Kidney capillary endothelial cell (primary cell): ENCODE measurements around the gene PASK.
"Not testable (repeated sequence)": the region's sequence is repeated elsewhere in the genome, so short reads cannot be mapped to it uniquely, and the experiment has no call there.

ENCODE experiments used
- DNase-seq: peaks from one replicate; pipeline ENCODE4 v3.0.0-alpha.2; 2018; ENCODE audit warnings: low spot score

Gene PASK

DNA sequence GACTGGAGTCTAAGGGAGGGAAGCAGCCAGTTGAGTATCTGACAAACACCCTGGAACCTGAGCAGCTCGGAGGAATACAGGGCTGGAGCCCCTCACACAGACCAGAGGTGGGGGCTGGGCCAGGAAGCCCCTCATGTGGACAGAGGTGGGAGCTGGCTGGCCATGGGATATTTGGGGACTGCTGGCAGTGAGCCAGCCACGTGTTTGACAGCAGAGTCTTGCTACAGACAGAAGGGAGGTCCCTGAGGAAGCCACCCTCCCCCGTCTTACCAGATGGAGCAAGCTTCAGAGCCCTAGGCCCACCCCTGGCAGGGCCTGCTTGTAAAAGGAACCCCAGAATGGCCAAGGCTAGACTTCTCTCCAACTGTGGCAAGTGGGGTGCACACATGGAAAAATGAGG lies 43.6 kb downstream of the PASK start:
- no peak for DNase-seq

DNA sequence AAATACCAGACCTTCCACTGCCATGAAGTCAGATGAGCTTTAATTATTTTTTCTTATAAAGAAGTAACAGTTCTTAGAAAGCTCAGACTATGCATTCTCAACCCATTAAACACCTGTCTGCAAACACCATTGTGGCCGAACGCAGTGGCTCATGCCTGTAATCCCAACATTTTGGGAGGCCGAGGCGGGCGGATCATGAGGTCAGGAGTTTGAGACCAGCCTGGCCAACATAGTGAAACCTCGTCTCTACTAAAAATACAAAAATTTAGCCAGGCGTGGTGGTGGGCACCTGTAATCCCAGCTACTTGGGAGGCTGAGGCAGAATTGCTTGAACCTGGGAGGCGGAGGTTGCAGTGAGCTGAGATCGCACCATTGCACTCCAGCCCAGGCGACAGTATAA lies 44.7 kb downstream of the PASK start:
- DNase-seq, result not testable (repeated sequence)

GRCh38 chr2:241103176-241103595 lies 46.1 kb downstream of the PASK start:
- no peak for DNase-seq

GRCh38 chr2:241102239-241102803 lies 47.0 kb downstream of the PASK start, which contains the start of gene MTERF4:
TSS of gene MTERF4 (minus strand) at chr2:241102287. CDS start at chr2:241102273, 14 bp downstream.
- DNase-seq, result peak; percentile 74

DNA sequence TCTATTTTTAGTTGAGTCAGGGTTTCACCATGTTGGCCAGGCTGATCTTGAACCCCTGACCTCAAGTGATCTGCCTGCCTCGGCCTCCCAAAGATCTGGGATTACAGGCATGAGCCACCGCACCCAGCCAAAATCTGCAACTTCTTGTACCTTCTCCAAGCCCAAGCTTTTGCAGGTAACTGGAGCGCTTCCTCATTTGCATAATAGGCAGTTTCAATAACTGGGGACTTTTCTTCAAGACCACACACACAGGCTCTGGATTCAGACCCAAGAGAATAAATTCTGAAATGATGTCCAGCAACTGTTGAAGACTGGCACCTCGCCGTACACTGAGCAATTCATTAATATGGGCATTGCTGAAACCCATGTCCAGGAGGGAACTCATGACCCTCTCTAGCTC lies 50.0 kb downstream of the PASK start:
- DNase-seq, result no peak

DNA sequence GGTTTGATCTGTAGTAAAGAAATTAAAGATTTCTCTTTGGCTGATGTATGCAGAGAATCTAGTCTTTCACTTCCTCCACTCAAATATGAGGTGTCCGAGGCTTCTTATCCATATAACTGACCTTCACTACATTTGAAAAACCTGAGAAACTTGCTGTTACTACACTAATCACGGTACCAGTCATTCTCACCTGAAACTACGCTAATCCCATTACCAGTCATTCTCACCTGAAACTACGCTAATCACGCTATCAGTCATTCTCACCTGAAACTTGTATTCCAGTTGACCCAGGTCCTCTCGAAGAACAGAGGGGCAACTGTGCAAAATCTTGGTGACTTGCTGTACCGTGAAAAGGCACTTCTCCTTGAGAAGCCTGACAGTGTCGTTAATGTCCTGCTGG lies 52.3 kb downstream of the PASK start:
- no peak for DNase-seq

- no peak for DNase-seq
Measured at GRCh38 chr2:241095594-241096290, 53.5 kb downstream of the PASK start.

GRCh38 chr2:241094924-241095420 lies 54.3 kb downstream of the PASK start:
- no peak for DNase-seq

DNA sequence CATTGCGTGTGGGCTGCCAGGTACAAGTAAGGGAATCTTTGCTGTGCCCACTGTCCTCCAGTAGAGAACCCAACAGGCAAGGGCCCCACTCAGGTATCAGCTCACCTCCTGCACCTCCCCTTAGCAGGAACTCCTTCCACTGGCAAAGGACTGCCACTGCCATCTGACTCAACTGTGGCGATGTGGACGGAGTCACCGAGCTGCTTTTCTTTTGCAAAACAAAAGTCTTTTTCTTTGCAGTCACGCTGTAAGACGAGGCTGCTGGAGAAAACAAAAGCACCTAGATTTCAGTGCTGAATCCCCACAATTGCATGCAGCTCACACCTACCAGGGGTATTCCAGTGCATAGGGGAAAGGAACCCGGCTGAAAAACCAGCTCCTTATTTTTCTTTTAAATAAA lies 55.1 kb downstream of the PASK start:
- no peak for DNase-seq

- DNase-seq, result not testable (repeated sequence)
Measured at GRCh38 chr2:241093133-241093781, 56.0 kb downstream of the PASK start.

DNA sequence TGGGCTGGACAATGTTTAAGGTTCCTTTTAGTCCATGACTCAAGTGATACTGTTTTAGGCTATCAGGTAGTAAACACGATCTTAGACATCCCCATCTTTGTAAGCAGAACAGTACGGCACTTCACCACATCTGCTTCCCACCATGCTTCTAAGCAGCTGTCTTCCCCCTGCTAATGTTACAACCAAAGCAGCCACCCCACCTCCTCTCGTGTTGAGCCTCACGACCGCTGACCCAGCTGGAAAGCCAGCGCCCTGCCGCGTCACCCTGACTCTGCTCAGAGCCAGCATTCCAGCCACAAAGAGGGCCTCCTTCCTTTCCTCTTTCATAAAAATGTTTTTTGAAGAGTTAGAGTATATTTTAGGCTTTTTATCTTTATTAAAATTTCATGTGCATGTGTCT lies 56.6 kb downstream of the PASK start:
- DNase-seq, result no peak

DNA sequence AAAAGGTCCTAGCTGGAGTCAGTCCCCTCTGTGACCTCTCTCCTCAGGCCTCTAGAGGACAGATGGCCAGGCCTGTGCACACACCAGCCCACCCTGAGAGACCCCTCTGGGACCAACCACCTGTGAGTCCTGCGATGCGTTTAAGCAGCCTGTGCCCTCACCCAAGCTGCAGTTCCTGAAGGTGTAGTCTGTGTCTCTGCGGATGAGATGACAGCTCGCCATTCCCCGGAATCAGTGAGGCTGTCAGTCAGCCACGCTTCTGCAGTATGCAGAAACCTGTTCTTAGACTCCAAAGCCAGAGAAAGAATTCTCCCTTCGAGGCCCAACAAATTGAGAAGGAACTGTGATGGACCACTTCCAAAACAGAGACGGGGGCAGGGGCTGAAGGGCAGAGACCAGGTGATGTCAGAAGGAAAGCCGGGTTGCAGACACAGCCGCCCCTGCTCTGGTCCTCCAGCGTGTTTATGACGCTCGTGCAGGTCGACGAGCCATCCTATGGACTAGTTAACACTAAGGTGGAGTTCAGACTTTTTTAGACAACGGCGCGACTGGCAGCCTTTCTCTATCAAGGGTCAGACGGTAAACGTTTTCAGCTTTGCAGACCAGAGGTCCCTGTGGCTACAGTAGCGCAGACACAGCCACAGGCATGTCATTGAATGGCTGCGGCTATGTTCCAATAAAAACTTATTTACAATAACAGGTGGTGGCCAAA lies 57.4 kb downstream of the PASK start:
- no peak for DNase-seq

GRCh38 chr2:241091201-241091600 lies 58.1 kb downstream of the PASK start:
- no peak for DNase-seq

DNA sequence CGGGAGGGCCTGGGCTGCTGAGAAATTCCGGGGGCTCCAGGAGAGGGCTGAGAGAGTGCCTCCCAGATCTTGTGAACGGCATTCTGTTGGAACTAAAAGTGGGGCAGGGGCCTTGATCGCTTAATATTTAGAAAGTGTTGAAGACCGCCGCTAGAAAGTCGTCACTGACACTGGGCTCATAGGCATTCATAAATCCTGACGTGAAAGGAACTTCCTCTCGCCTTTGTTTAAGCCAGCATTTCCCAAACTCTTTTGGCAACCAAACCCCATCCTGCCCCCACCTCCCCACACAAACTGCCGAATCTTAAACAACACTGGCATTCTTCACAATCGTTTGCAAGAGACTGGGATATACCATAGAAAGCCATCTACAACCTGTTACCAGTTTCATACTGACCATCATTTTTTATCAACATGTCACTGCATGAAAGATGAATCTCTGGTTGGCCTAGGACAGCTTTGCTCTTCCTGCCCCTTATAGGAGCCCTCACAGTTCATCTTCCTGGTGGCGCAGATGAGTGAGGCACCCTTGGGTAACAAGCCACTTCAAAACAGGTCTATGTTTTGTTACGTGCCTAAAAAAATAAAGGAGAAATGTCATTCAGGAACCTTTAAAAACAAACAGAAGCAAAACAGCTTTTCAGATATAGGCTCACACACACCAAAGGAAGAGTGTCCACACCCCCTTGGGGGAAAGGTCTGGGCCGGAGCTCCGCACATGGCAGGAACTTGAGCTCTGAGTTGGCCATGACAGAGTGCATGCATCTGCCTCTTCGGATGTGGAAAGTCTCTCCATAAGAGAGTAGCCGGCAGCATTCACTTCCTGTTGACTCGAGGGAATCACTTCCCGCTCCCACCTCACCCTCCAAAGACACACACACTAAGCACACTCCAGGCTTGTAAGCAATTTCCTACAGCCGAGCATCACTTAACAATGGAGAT lies 60.2 kb downstream of the PASK start:
- DNase-seq, result peak; percentile 90

DNA sequence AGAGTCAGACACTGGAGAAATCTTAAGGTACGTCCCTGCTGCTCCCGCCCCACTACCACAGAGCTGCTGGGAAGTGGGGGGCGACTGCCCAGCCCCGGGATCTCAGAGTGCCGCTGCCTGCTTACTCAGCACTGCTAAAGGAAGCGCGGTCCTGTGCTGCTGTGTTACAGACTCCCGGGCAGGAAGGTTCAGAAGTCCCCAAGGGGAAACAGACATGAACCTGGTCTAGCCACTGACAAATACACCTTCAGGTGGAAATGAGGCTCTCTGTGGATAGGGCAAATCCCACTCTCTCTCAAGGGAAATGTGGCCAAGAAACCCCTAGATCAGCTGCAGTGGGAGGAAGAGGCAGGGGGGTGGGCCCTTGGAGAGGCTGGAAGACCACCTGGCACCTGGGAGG lies 60.9 kb downstream of the PASK start:
- DNase-seq, result peak; percentile 47

DNA sequence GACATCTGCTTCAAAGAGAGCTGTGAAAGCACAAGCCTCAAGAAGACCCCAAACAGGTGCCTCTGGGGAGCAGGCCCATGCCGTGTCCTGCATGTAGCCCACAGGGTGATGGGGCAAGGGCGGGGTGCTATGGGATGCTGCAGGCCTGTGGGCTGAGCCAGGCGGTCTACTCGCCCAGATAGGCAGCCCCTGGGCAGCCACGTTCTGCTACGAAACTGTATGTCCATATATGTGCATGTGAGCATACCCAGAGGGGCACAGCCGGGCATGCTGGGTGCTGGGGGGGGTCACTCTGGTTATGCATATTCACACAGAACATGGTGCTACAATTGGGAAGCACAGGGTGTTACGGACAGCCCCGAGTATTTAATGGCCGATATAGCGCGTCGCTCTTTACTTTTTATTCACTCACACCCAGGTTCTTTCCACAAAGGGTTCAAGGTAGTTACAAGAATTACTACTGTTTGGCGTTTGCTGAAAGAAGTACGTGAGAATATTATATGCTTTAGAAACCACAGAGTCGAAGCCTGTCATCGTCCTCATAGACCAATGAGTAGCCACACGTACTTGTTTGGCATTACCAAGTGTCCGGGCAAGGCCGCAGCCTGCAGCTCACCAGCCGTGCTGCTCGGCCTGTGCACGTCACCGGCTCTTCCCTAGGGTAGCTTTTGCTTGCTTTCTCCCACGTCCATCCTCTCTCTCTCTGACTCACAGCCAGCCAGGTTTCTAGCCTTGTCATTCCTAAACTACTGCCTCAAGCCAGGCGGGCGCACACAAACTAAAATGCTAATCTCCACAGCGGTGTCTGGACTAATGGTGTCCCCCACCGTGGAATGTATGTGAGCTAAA lies 61.6 kb downstream of the PASK start:
- DNase-seq, result peak; percentile 27

DNA sequence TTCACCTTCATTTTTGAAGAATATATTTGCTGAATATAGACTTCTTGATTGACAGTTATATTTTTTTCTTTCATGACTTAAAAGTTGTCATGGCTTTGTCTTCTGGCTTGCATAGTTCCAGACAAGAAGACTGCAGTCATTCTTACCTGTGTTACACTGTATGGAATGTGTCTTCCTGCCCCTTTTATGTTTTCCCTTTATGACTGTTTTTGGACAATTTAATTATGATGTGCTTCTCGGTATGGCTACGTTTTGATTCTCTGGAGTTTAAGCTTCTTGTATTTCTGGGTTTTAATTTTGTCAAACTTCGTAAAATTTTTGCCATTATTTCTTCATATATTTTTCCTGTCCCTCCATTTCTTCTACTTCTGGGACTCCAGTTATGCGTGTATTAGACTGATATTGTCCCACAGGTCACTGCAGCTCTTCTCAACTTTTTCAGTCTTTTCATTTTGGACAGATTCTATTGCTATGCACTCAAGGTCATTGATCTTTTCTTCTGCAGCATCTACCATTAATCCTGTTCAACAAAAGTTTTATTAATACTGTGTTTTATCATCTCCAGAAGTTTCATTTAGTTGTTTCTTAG lies 64.3 kb downstream of the PASK start:
- no peak for DNase-seq

DNA sequence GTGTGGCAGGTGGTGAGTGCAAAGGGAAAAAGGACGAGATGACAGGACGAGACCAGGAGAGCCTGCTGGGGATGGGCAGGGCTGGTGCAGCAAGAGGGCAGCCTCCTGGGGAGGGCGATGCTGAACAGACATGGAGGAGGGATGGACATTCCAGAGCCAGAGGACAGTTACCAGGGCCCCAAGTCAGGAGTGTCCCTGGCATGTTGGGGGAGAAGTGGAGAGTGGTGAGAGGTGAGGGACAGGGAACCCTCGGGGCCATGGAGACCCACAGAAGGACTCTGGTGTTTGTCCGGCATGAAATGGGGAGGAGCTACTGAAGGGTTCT lies 66.2 kb downstream of the PASK start:
- DNase-seq, result no peak

DNA sequence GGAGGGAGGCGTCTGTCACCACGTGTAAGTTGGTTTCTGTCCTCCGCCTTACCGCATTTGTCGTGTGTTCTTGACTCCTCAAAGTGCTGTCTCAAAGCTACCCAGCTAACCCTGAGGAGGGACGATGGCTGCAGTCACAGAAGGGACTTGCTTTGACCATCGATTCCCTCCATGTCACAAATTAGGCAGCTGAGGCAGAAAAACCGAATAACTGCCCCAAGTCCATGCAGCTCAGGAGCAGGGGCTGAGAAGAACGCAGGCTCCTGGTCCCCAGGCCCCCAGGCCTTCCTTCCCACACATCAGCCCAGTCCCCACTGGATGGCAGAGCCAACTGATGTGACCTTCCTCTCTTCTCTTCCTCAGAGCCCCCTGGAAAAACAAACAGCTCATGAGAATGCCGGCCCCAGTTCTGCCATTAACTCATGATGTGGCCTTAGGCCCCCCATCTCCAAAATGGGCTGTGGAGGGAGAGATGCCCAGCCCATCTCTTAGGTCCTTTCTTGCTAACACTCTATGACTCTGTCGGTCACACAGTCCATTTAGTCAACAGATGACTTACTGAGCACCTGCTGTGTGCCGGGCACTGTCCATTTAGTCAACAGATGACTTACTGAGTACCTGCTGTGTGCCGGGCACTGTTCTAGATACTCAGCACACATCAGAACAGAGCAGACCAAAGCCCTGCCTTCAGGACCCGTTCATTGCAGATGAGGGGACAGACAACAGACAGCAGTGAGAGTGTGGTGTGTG lies 66.8 kb downstream of the PASK start:
- DNase-seq, result no peak
